GM06990 (cell line): ENCODE data around the gene ERC1.
"Not testable (repeated sequence)": the region's sequence is repeated elsewhere in the genome, so short reads cannot be mapped to it uniquely, and the experiment has no call there.

ENCODE experiments used
- DNase-seq: peaks from one replicate; pipeline ENCODE4 v3.0.0-alpha.2; 2011; ENCODE audit not compliant: insufficient read length; ENCODE audit errors: extremely low read depth
- H3K27me3 ChIP-seq: replicated peaks from 2 replicates; pipeline ENCODE4 v1.6.0; 2011; ENCODE audit warnings: low read length; ENCODE audit not compliant: control insufficient read depth, insufficient read depth
- H3K36me3 ChIP-seq: 2 replicates; pipeline ENCODE4 v1.5.1; 2011; ENCODE audit warnings: low read length; ENCODE audit not compliant: control insufficient read depth, insufficient read depth
- H3K4me3 ChIP-seq: replicated peaks from 2 replicates; pipeline ENCODE4 v1.5.1; 2011; ENCODE audit warnings: low read depth, mild to moderate bottlenecking, control low read depth, low read length
- CTCF ChIP-seq: IDR thresholded peaks from 2 replicates; pipeline ENCODE4 v1.5.1; 2011; ENCODE audit warnings: low read length, control low read depth, mild to moderate bottlenecking, inconsistent platforms; ENCODE audit not compliant: insufficient read depth, poor library complexity, severe bottlenecking

ERC1 gene

GRCh38 chr12:1351926-1352325 is 360.9 kb downstream of the ERC1 start:
- no peak for DNase-seq
- Histone ChIP-seq H3K27me3 (no peaks in the 10 kb centered on the region), H3K4me3 (no peak overlapping the region), H3K36me3 (no peaks in the 10 kb centered on the region)
- TF ChIP-seq CTCF = no peak

- no peaks in the 10 kb centered on the region for H3K27me3 ChIP-seq
- H3K36me3 ChIP-seq = no peaks in the 10 kb centered on the region
- no peak for DNase-seq
- H3K4me3 ChIP-seq = no peak overlapping the region
- no peak for TF ChIP-seq CTCF
Observed at GRCh38 chr12:1353451-1353850, 362.4 kb downstream of the ERC1 start.

GRCh38 chr12:1355396-1355795 is 364.4 kb downstream of the ERC1 start:
- Histone ChIP-seq H3K36me3 (no peaks in the 10 kb centered on the region), H3K27me3 (no peaks in the 10 kb centered on the region), H3K4me3 (no peak overlapping the region)
- no peak for DNase-seq
- TF ChIP-seq CTCF = no peak

GRCh38 chr12:1355871-1356270 is 364.8 kb downstream of the ERC1 start:
- H3K4me3 ChIP-seq, DNase-seq, H3K27me3 ChIP-seq, H3K36me3 ChIP-seq: not testable (repeated sequence)

GRCh38 chr12:1356285-1356684 is 365.3 kb downstream of the ERC1 start:
- no peak overlapping the region for H3K4me3 ChIP-seq
- DNase-seq = no peak
- H3K27me3 ChIP-seq = no peaks in the 10 kb centered on the region; the same call in 1 of the 2 replicates
- no peaks in the 10 kb centered on the region for H3K36me3 ChIP-seq
- TF ChIP-seq CTCF = no peak

- no peak for TF ChIP-seq CTCF
- Histone ChIP-seq H3K36me3 (no peaks in the 10 kb centered on the region), H3K27me3 (no peaks in the 10 kb centered on the region; the same call in 1 of the 2 replicates), H3K4me3 (no peak overlapping the region)
- no peak for DNase-seq
Observed at GRCh38 chr12:1357171-1357570, 366.1 kb downstream of the ERC1 start.
